ENCODE results near the gene ANO10.

DNA sequence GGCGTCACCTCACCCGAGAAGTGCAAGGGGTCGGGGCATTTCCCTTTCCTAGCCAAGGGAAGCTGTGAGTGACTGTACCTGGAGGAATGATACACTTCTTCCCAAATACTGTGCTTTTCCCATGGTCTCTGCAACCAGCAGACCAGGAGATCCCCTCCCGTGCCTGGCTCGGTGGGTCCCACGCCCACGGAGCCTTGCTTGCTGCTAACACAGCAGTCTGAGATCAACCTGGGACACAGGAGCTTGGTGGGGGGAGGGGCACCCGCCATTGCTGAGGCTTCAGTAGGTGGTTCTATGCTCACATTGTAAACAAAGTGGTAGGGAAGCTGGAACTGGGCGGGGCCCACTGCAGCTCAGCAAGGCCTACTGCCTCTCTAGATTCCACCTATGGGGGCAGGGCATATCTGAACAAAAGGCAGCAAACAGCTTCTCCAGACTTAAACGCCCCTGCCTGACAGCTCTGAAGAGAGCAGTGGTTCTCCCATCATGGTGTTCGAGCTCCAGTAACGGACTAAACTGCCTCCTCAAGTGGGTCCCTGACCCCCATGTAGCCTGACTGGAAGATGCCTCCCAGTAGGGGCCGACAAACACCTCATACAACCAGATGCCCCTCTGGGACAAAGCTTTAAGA, 37.6 kb upstream of the ANO10 start:
- TF ChIP-seq, protein P1, sequence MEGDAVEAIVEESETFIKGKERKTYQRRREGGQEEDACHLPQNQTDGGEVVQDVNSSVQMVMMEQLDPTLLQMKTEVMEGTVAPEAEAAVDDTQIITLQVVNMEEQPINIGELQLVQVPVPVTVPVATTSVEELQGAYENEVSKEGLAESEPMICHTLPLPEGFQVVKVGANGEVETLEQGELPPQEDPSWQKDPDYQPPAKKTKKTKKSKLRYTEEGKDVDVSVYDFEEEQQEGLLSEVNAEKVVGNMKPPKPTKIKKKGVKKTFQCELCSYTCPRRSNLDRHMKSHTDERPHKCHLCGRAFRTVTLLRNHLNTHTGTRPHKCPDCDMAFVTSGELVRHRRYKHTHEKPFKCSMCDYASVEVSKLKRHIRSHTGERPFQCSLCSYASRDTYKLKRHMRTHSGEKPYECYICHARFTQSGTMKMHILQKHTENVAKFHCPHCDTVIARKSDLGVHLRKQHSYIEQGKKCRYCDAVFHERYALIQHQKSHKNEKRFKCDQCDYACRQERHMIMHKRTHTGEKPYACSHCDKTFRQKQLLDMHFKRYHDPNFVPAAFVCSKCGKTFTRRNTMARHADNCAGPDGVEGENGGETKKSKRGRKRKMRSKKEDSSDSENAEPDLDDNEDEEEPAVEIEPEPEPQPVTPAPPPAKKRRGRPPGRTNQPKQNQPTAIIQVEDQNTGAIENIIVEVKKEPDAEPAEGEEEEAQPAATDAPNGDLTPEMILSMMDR (tag by site-specific recombination; IDR thresholded peaks at IDR 0.05): no peak
- TF ChIP-seq KLF9 (tag by site-specific recombination; IDR thresholded peaks at IDR 0.05; ENCODE audit: low read depth) (no peak), ZSCAN30 (tag by site-specific recombination; IDR thresholded peaks at IDR 0.05) (no peak), ZNF558 (tag by site-specific recombination; IDR thresholded peaks at IDR 0.05) (no peak), YY1 (tag by site-specific recombination; IDR thresholded peaks at IDR 0.05) (no peak), HOXD13 (CRISPR knock-in tag; IDR thresholded peaks at IDR 0.05; ENCODE audit: borderline replicate concordance) (no peak), ZIC2 (tag by site-specific recombination; IDR thresholded peaks at IDR 0.05) (no peak), IKZF3 (tag by site-specific recombination; IDR thresholded peaks at IDR 0.05) (no peak), ZNF521 (tag by site-specific recombination; IDR thresholded peaks at IDR 0.05) (no peak)
- TF ChIP-seq, protein P2, sequence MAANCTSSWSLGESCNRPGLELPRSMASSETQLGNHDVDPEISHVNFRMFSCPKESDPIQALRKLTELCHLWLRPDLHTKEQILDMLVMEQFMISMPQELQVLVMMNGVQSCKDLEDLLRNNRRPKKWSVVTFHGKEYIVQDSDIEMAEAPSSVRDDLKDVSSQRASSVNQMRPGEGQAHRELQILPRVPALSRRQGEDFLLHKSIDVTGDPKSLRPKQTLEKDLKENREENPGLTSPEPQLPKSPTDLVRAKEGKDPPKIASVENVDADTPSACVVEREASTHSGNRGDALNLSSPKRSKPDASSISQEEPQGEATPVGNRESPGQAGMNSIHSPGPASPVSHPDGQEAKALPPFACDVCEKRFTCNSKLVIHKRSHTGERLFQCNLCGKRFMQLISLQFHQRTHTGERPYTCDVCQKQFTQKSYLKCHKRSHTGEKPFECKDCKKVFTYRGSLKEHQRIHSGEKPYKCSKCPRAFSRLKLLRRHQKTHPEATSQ (tag by site-specific recombination; IDR thresholded peaks at IDR 0.05): no peak
- TF ChIP-seq, protein P3, sequence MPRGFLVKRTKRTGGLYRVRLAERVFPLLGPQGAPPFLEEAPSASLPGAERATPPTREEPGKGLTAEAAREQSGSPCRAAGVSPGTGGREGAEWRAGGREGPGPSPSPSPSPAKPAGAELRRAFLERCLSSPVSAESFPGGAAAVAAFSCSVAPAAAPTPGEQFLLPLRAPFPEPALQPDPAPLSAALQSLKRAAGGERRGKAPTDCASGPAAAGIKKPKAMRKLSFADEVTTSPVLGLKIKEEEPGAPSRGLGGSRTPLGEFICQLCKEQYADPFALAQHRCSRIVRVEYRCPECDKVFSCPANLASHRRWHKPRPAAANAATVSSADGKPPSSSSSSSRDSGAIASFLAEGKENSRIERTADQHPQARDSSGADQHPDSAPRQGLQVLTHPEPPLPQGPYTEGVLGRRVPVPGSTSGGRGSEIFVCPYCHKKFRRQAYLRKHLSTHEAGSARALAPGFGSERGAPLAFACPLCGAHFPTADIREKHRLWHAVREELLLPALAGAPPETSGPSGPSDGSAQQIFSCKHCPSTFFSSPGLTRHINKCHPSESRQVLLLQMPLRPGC (tag by site-specific recombination; IDR thresholded peaks at IDR 0.05): no peak
